Activated CD8-positive, alpha-beta memory T cell treated with anti-CD3 and anti-CD28 coated beads for 36 hours (primary cell): ENCODE data around the gene TMEM203. TPM values are rescaled to one million over a fixed set of nuclear protein-coding genes. Genes with fewer than 3 reads are reported as not detected.

Source experiments
- CTCF ChIA-PET: fragments of 350-600 bp; sonication (Branson Sonifier 250); formaldehyde crosslinking; loops from one replicate; lab custom pipeline; 2021; ENCODE audit warnings: antibody characterized with exemption; lab: Charles Lee
- POLR2A ChIA-PET: fragments of 350-600 bp; sonication (Branson Sonifier 250); formaldehyde crosslinking; loops from one replicate; lab custom pipeline; 2021; ENCODE audit warnings: antibody characterized with exemption; lab: Charles Lee
- total RNA-seq, 2 experiments: library from RNA; stranded (reverse); gene quantifications; one replicate each; pipeline ENCODE4 v1.2.3, GENCODE V29; 2021

TMEM203 gene
- total RNA-seq, 2 experiments from 2014 or later: 47.0 to 47.1 TPM

DNA sequence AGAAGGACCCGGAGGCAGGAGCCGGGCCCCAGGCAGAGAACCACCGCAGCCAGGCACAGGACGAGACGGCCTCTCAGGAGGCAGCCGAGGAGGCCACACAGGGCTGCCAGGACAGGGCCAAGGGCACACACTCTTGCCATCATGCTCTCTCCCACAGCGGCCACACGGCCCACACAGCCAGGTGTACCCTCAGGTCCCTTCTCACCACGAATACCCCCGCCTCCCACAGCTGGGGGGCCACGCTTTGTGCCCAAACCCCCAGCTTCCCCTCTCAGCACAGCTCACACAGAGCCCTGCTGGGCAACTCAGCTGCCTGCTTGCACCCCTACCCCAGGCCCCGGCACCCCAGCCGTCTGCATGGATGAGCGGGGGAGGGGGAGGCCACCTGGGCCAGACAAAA lies 11.7 kb downstream of the TMEM203 start:
- ChIA-PET CTCF (interaction anchor here (1.2 kb wide), 1 partner anchor 10 kb away, joined by 3 read pairs; no protein-coding TSS in a partner anchor), POLR2A (no interaction called here)

DNA sequence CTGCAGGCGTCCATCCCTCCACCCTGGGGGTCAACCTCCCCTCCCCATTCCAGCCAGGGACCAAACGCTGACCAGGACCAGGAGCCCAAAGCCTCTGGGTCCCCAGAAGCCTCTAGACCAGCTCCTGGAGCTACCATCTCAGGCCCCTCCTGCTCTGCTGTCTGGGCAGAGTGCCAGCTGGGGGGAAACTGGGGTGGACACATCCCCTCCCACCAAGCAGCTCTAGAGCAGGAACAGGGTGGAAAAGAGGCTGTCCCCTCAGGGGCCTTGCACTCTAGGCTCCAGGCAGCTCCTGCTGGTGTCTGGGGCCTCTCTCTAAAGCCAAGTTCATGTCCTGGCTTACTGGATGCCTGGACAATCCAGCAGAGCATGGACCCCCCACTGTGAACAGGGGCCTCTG lies 12.6 kb downstream of the TMEM203 start:
- ChIA-PET POLR2A (interaction anchor here (0.6 kb wide), 1 partner anchor 55 kb away, joined by 5 read pairs; no protein-coding TSS in a partner anchor), CTCF (interaction anchor here (1.7 kb wide), 1 partner anchor 44 kb away, joined by 4 read pairs; no protein-coding TSS in a partner anchor)

DNA sequence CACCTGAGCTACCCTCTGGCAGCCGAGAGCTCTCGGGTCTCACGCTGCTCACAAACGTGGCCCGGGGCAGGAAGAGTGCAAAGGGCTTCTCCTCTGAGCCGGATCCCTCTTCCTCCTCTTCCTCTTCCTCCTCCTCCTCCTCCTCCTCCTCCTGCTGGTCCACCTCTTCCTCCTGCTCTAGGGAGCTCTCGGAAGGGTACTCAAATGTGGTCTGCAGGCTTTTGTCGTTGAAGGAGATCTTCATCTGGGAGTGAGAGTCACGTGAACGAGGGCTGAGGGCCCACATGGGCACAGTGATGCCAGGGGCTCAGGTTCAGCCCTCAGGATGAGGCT lies 13.0 kb downstream of the TMEM203 start:
- POLR2A ChIA-PET: interaction anchor here (0.6 kb wide), 1 partner anchor 56 kb away, joined by 5 read pairs; no protein-coding TSS in a partner anchor

DNA sequence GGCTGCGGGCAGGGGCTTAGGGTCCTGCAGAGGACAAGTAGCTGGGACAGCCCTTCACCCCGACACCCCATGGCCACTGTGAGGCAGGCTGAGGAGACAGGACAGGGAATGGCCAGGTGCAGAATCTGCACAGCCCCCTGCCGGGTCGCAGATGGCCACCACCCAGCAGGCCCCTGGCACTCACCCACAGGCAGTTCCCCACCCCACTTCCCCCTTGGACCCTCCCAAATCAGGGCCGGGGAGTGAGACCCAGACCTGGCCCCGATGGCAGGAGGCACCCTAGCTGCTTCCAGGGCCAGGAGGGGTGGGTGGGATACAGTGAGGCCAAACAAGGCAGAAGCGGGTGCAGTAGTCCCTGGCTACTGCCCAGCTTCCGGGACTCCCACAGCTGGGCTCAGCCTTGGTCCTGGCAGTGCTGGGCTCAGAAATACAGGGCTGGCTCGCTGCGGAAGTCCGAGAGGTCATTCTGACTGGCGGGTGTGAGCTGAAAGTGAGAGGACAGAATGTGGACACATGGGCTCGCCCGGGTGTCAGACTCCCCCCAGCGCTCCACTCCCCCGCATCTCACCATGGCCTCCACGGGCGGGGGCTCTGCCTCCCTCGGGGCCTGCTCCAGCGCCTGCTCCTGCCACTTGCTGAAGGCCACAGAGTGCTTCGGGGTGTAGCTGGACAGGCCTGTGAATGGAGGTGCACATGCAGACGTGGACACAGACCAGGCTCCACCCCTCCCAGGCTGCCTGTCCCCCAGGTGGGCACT lies 13.6 kb downstream of the TMEM203 start:
- ChIA-PET POLR2A (interaction anchor here (0.6 kb wide), 1 partner anchor 63 kb away, joined by 3 read pairs; no protein-coding TSS in a partner anchor), CTCF (interaction anchor here (0.5 to 1.7 kb wide), 2 partner anchors 45 to 66 kb away, joined by 4 to 5 read pairs; no protein-coding TSS in a partner anchor)

More for the DNA sequence above, 13.0 kb downstream of the TMEM203 start:
- CTCF ChIA-PET: interaction anchor here (0.5 to 1.7 kb wide), 2 partner anchors 44 to 67 kb away, joined by 4 to 5 read pairs; no protein-coding TSS in a partner anchor

DNA sequence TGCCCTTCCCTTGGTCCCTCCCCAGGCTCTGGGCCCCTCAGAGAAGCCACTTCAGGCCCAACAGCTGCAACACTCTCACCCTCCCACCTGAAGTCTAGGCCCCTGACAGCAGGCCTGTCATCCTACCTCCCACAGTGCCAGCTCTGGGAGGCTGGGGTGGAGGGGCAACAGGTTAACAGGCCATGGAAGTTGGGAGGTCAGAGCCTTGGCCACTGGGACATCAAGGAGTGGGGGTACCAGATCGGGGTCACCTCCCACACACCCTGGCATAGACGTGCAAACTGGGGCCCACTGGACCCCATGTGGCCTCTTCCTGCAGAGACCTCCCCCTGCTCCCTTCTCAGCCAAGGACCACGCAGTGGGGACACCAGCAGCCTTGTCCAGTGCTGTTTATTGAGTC lies 14.2 kb downstream of the TMEM203 start:
- POLR2A ChIA-PET: interaction anchor here (0.6 kb wide), 1 partner anchor 63 kb away, joined by 3 read pairs; no protein-coding TSS in a partner anchor

DNA sequence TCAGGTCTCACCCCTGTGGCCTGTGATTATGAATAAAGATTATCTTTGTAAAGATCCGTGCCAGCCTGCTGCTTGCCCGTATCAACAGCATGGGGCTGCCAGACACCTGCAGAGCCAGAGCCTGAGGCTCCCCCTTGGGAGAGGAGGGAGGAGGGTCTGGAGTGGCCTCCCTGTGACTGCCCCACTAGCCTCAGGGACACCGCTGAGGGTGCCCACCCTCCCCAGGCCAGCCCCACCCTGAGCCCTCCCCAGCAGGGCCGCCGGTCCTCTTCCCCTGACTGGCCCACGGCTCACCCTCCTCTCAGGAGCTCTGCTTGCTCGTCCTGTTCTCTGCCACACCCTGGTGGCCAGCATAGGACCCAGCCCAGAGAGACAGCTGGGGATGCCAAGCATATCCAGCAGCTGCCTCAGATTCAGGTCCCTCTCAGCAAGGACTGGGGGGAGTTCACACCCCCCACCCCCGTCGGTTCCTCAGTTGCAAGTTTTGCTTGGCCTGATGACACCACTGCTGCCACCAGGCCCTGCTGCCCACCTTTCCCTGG lies 15.1 kb downstream of the TMEM203 start:
- CTCF ChIA-PET: interaction anchor here (0.5 to 3.1 kb wide), 4 partner anchors 12 to 326 kb away, joined by 3 to 21 read pairs (median 4); partner anchors contain the start of genes GRIN1 and TPRN
- POLR2A ChIA-PET: interaction anchor here (0.5 to 3.4 kb wide), 4 partner anchors 46 to 60 kb away, joined by 3 to 19 read pairs (median 4); partner anchors contain the start of gene TUBB4B

More for the DNA sequence above, 14.2 kb downstream of the TMEM203 start:
- CTCF ChIA-PET: no interaction called here

DNA sequence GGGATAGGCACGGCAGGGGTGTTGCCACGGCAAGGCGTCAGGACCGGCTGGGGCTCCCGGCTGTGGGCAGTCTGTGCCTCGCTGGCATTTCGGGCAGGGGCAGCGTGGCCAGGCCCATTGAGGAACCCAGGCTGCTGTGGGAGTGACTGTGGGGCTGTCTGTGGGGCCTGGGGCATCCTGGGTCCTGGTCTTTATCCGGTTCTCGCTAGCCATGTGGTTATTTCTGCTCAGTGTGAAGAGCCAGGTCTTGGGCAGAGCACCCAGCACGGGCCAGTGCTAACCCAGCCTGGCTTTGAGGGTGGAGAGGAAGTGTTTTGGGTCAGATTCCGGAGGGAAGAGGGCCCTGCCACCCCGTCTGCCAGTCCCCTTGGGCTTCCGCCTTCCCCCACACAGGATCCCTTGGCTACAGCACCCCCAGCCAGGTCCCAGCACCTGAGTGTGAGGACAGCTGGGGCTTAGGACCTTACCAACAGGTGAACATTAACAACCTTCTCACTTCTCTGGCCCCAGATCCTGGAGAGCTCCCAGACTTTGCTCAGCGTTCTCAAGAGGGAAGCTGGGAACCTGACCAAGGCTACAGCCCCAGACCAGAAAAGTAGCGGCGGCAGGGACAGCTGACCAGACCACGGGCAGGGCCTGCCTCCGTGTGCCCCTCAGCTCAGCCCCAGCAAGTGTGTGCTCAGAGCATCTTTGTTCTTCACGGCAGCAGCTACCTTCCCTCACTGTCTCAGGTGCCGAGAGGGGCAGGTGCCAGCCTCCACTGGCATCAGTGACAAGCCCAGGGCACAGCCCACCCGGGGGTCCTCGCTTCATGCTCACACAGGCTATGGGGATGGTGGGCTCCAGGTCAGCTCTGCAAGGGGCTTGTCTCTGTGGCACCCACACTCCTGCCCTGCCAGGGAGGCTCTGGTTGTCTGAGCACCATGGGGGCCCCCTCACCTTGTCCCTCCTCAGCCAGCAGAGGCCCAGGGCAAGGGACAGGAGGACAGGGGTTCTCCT lies 15.9 kb downstream of the TMEM203 start:
- CTCF ChIA-PET: interaction anchor here (0.8 to 3.2 kb wide), 13 partner anchors 9 to 155 kb away, joined by 3 to 21 read pairs (median 4); partner anchors contain the start of genes GRIN1, RNF224, SLC34A3 and TPRN
- POLR2A ChIA-PET: interaction anchor here (0.8 to 3.4 kb wide), 10 partner anchors 11 to 382 kb away, joined by 3 to 19 read pairs (median 4); partner anchors contain the start of genes TPRN and TUBB4B

DNA sequence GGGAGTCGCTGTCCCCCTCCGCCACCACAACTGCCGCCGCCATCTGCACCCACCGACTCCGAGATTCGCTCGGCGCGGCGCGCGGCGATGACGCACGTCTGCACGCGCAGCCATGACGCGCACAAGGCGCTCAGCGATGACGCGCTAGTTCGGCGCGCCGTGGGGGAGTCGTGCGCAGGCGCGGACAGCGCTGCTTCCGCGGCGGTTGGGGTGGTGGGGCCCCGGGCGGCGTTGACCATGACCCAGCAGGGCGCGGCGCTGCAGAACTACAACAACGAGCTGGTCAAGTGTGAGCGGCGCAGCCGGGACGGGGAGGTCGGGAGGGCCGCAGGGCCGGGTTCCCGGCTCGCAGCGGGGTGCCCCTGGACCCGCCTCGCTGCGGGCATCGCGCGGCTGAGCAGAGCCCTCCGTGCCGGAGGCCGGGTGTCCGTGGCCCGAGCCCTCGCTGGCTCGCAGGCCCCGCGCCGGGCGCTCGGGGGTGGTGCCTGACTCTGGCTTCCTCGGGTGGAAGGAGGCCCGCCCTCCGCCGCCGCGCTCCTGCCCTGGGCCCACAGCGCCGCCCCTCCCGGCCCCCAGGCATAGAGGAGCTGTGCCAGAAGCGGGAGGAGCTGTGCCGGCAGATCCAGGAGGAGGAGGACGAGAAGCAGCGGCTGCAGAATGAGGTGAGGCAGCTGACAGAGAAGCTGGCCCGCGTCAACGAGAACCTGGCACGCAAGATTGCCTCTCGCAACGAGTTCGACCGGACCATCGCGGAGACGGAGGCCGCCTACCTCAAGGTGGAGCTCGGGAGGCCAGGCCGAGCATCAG lies 16.8 kb downstream of the TMEM203 start, which contains the start of the genes ANAPC2 and SSNA1:
TSS of gene ANAPC2 (minus strand) at position 71 of the 807 bp plus-strand sequence. CDS start at position 43, 28 bp downstream.
TSS of gene SSNA1 (plus strand) at position 187 of the 807 bp plus-strand sequence. CDS start at position 238, 51 bp downstream.
- POLR2A ChIA-PET: interaction anchor here (0.8 to 3.4 kb wide), 11 partner anchors 10 to 381 kb away, joined by 3 to 19 read pairs (median 4); partner anchors contain the start of gene TPRN
- CTCF ChIA-PET: interaction anchor here (0.8 to 3.2 kb wide), 17 partner anchors 8 to 154 kb away, joined by 3 to 21 read pairs (median 4); partner anchors contain the start of genes GRIN1, NPDC1, RNF224 and SLC34A3

DNA sequence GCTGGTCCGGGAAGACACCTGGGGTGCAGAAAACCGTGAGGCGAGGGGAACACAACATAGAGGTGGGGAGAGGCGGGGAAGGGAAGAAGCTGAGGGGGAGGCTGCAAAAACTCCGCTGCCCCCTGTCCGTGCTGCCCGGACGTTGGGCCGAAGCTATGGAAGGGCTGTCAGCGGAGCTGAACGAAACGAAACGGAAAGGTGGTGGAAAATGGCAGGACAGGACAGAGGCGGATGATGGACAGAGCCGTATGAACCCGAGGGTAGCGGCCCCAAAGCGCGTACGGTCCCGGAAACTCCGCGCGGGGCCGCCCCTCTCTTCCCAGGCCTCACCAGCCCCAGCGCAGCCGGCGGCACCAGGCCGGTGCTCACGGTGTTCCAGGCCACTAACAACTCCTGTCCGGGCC lies 17.4 kb downstream of the TMEM203 start:
- CTCF ChIA-PET: interaction anchor here (1.0 to 3.2 kb wide), 12 partner anchors 8 to 154 kb away, joined by 3 to 21 read pairs (median 4); partner anchors contain the start of genes NPDC1, RNF224, SLC34A3 and TPRN
- POLR2A ChIA-PET: interaction anchor here (1.0 to 3.4 kb wide), 7 partner anchors 10 to 93 kb away, joined by 3 to 19 read pairs (median 6); partner anchors contain the start of gene TPRN

DNA sequence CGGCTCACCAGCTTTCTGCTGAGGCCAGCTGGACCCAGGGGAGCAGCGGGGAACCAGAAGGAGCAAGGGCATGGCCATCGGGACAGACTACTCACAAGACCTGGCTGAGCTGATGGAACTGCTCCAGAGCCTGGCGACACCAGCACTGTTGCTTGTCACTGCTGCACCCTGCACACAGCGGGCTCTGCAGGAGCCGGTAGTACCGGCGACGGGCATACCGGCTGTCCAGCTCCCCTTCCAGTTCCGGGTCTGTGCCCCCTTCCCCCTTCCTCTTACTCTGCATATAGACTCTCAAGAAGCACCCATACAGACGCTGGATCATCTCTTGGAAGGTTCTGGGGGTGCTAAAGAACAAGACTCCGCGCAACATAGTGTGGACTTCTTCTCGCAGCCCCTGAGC lies 18.1 kb downstream of the TMEM203 start:
- CTCF ChIA-PET: interaction anchor here (1.0 to 3.2 kb wide), 9 partner anchors 9 to 158 kb away, joined by 3 to 21 read pairs (median 5); partner anchors contain the start of genes NPDC1, RNF224 and TPRN
- POLR2A ChIA-PET: interaction anchor here (1.0 to 3.4 kb wide), 4 partner anchors 13 to 92 kb away, joined by 3 to 19 read pairs (median 7); partner anchors contain the start of gene TPRN

DNA sequence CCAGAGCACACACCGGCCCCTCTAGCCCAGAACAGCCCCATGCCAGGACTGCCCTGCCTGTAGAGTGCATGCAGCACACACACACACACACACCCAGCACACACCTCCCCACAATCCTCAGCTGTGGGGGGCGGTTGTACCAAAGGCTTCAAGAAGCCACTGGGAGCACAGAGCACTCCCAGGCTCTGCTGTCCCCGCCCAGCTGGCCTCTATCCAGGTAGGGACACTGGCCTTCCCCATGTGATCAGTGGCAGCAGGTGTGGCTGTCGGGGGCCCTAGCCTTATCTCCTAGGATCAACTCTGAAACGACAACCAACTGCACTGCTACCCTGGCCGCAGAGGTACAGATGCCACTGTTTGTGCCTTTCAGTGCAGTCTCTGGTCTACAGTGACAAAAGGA lies 19.1 kb downstream of the TMEM203 start:
- ChIA-PET CTCF (interaction anchor here (2.0 kb wide), 1 partner anchor 11 kb away, joined by 5 read pairs; no protein-coding TSS in a partner anchor), POLR2A (no interaction called here)

DNA sequence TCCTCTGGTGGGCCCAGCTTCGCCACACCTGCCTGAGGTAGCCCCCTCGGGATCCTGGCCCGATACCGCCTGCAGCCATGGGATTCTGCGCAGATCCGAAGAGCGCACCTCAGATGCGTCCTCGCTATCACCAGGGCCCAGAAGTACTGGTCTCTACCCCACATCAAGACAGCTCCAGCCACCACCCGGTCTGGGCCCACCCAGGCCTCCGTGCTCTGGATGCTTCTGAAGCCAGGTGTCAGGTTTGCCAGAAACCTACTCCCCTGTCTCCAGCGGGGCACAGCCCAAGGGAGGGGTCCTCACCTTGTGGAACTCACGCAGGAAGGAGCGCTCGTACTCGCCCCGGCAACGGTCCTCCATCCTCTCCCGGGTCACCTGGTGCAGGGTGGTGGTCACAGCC lies 19.5 kb downstream of the TMEM203 start:
- ChIA-PET POLR2A (no interaction called here), CTCF (interaction anchor here (2.0 kb wide), 1 partner anchor 11 kb away, joined by 5 read pairs; no protein-coding TSS in a partner anchor)

DNA sequence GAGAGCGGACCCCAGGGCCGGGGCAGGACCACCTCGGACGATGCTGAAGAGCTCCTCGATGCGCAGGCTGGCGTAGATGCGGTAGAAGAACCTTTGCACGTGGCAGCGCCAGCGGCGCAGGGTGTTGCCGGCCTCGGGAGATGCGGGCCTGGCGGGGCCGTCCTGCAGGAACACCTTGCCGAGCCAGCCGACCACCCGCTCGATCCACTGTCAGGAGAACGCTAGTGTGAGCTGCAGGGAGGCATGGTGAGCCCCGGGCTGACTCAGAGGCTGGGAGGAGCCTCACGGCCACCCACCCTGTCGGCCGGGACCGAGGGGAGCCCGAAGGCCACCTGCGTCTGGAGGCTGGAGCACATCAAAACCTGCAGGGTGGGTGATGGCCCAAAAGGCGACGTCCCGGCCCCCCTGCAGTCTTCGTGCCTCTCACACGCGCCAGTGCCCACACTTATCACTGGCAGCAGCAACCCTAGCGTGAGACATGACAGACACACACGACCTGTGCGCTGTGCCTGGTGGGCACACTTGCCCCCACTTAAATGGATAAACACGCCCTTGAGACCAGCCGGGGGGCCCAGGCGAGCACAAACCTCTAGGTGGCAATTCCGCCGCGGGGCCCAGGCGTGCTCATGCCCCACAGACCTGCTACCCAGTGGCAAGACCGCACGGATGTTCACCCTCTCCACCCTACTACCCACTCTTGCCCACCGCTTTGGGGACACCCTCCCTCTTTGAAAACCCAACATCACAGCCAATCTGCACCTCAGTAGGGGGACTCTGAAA lies 20.4 kb downstream of the TMEM203 start:
- CTCF ChIA-PET: interaction anchor here (2.0 kb wide), 1 partner anchor 10 kb away, joined by 5 read pairs; no protein-coding TSS in a partner anchor

DNA sequence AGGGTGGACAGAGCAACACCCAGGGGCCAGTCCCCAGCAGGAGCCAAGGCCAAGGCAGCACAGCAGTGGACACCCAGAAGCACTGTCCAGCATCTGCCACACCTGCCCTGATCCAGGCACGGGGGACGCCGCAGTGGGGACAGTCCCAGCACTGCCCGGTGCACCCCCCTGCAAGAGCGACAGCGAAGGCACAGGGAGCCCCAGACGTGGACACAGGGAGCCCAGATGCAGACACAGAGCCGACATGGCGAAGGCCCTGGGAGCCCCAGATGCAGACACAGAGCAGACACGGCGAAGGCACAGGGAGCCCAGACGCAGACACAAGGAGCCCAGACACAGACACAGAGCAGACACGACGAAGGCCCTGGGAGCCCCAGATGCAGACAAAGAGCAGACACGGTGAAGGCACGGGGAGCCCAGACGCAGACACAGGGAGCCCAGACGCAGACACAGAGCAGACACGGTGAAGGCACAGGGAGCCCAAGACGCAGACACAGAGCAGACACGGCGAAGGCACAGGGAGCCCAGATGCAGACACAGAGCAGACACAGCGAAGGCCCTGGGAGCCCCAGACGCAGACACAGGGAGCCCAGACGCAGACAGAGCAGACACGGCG lies 21.4 kb downstream of the TMEM203 start:
- POLR2A ChIA-PET: no interaction called here
- CTCF ChIA-PET: no interaction called here

More for the DNA sequence above, 20.4 kb downstream of the TMEM203 start:
- POLR2A ChIA-PET: no interaction called here

DNA sequence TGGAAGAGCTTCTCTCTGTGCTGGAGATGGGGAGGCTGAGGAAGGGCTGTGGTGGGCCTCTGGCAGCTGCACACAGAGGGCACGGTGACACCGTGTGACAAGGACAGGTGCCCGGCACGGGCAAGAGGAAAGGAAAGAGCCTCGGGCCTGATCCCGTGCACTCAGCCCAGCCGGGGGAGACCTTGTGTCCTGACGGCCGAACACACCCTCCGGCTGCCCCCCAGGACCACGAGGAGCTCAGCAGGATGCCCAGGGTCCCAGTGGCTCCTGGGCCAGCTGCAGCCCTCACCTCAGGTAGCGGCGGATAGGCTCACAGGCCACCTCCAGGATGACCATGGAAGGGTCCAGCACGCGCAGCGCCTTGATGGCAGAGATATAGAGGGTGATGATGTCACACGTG lies 22.6 kb downstream of the TMEM203 start:
- ChIA-PET POLR2A (interaction anchor here (0.5 kb wide), 1 partner anchor 71 kb away, joined by 3 read pairs; no protein-coding TSS in a partner anchor), CTCF (interaction anchor here (1.2 kb wide), 1 partner anchor 54 kb away, joined by 3 read pairs; no protein-coding TSS in a partner anchor)
